Thyroid gland (tissue), 4 donors: ENCODE measurements around the gene CCDC9B.
A peak's percentile ranks its signal among the peaks of the same experiment; 100 is the strongest.

ENCODE experiments used
- POLR2A ChIP-seq, 2 donors: fragments of 450-650 bp; IDR thresholded peaks; one replicate each; pipeline ENCODE4 v1.6.1; 2017; ENCODE audit warnings: antibody characterized with exemption in 2 of 2, mild to moderate bottlenecking in 2 of 2, moderate library complexity in 1 of 2
- TF ChIP-seq, protein P1 (sequence below), 6 experiments: fragments of 200-600 bp in 3 of 6; fragments of 450-650 bp in 3 of 6; sonication (generic) in 3 of 6; IDR thresholded peaks; one replicate each; pipeline ENCODE4 v1.5.1; 2016 to 2019; ENCODE audit warnings: antibody characterized with exemption in 6 of 6, mild to moderate bottlenecking in 2 of 6, inconsistent platforms in 1 of 6, moderate library complexity in 1 of 6

DNA sequence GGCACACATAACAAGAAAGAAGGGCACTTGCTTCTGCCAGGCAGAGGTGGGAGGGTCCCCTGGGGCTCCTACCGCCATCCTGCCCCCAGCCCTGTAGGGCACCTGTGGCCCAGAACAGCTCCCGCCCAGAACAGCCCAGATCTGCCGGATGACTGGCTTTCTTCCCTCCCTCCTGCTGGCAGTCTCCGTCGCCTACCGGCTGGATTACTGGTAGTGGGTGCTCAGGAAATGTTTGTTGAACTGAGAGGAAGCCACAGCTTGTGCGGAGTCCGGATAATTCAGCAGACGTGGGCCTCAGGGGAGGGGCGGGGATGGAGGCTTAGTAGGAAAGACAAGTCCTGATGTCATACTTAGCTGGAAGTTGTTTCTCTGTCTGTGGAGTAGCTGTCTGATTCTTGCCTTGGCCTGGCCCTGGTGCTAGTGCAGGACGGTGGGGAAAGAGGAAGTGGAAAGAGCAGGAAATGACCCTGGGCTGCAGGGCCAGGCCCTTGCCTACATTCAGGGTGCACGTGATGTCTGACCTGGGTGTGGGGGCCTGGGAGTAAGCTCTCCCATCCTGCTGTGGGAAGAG is 6.7 kb downstream of the CCDC9B start:
- TF ChIP-seq, protein P1, sequence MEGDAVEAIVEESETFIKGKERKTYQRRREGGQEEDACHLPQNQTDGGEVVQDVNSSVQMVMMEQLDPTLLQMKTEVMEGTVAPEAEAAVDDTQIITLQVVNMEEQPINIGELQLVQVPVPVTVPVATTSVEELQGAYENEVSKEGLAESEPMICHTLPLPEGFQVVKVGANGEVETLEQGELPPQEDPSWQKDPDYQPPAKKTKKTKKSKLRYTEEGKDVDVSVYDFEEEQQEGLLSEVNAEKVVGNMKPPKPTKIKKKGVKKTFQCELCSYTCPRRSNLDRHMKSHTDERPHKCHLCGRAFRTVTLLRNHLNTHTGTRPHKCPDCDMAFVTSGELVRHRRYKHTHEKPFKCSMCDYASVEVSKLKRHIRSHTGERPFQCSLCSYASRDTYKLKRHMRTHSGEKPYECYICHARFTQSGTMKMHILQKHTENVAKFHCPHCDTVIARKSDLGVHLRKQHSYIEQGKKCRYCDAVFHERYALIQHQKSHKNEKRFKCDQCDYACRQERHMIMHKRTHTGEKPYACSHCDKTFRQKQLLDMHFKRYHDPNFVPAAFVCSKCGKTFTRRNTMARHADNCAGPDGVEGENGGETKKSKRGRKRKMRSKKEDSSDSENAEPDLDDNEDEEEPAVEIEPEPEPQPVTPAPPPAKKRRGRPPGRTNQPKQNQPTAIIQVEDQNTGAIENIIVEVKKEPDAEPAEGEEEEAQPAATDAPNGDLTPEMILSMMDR (IDR thresholded peaks at IDR 0.05): no peak
- TF ChIP-seq POLR2A (IDR thresholded peaks at IDR 0.05): peak in 1 of 2 donors; percentile 66
